GM21360 (cell line): ENCODE results near the gene PNPLA7.
"Not testable (repeated sequence)": the region's sequence is repeated elsewhere in the genome, so short reads cannot be mapped to it uniquely, and the experiment has no call there.

Experiments
- ATAC-seq: cut with Tn5 transposase; IDR thresholded peaks from one replicate; pipeline ENCODE4 v1.9.1; 2021; ENCODE audit warnings: mild to moderate bottlenecking, moderate library complexity; ENCODE audit not compliant: unreplicated experiment

Gene PNPLA7

DNA sequence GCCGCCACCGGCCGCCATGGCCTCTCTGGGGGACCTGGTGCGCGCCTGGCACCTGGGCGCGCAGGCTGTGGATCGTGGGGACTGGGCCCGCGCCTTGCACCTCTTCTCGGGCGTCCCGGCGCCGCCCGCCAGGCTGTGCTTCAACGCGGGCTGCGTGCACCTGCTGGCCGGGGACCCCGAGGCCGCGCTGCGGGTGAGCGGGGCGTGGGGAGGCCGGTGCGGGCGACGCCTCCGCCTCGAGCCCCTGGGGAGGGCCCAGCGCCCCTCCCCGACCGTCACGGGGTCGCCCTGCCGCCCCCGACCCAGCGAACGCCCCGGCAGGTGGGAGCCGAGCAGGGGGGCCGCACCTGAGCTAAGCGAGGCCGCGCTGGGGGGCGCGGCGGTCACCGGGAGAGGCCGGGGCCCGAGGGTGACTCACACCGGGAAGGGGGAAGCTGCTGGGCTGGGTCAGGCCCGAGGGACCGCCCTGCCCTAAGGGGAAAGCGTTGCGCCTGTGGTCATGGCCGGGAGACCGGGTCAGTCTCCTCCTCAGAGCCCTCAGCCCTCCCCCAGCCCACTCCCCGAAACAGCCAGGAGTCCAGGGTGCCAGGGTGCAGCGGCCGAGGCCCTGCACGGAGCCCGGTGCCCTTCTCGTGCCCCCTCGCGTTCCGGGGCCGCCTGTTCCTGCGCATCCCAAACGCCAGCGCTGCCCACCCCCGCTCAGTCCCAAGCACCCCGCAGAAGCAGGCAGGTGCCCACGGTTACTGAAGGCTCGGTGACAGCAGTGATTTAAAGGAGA, 126.5 kb downstream of the PNPLA7 start:
- ATAC-seq: peak; percentile 18

DNA sequence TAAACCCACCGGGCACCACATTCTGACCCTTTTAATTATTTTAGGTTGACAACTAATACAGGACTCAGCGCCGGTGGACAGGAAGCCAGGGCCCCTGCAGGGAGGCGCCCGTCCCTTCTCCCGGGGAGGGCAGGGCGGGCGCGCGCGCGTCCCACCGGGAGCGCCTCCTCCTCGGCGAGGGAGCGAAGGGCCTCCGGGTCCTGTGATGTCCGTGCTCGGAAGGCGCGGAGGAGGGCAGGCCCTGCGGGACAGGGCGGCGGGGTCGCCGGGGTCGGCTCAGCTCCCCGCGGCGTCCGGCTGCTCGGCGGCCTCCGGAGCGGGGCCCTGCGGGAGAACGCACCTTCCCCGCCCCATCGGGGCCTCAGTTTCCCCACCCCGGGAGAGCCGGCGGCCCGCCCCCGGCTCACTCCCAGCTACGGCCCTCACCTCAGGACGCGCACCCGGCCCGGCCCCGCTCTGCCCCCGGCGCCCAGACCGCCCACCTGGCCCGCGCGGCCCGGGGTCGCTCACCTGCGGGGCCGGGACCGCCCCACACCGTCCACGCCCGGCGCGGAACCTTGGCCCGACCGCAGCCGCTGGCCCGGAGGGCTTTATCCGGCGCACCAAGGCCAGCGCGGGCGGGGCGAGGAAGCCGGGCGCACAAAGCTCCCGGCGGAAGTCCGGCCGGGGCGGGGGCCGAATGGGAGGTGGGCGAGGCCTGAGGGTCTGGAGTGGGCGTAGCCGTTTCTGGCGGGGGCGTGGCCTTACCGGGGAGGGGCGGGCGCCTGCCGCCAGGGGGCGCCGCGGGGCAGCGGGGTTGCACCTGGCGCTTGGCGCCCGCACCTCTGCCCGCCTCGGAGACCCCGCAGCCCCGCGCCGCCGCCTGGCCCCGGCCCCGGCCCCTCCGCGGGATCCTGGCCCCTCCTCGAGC, 127.3 kb downstream of the PNPLA7 start, which contains the start of the genes EXD3 and NOXA1:
TSS of gene EXD3 (minus strand) at position 559 of the 910 bp plus-strand sequence. CDS start 27,805 bp downstream, outside the sequence.
TSS of gene NOXA1 (plus strand) at position 790 of the 910 bp plus-strand sequence. CDS start 137 bp downstream, outside the sequence.
- peak; percentile 80 for ATAC-seq

DNA sequence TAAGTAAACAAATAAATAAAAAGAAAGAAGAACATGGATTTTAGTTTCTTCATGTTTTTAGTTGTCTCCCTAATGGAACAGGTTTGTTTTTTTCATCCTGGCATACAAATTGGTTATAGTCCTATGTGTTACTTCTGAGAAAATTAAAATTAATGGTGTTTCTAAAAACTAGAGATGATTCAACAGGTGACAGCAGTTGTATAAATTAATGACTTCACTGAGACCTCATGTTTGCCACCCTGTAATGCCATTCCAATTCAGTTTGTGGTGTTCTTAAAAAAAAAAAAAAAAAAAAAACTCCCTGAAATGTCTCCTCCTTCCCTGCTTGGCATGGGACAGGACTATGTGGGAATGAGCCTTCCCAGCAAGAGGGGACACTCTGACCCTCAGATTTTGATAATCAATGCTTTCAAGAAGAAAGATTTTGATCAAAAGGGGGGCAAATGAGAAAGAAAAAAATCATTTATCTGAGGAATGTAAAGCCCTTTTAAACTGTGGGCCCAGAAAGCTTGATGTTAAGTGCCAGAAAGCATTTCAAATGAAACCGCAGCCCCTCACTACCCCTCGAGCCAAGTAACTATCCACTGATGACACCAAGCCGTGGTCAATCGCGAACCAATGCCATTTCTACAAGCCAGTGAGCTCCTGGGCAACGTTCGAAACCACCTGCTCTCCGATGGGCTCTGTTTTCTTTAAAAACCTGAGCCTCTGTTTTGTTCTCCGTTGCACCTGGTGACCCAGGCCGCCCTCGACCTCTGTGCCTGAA, 128.2 kb downstream of the PNPLA7 start:
- no peak for ATAC-seq

DNA sequence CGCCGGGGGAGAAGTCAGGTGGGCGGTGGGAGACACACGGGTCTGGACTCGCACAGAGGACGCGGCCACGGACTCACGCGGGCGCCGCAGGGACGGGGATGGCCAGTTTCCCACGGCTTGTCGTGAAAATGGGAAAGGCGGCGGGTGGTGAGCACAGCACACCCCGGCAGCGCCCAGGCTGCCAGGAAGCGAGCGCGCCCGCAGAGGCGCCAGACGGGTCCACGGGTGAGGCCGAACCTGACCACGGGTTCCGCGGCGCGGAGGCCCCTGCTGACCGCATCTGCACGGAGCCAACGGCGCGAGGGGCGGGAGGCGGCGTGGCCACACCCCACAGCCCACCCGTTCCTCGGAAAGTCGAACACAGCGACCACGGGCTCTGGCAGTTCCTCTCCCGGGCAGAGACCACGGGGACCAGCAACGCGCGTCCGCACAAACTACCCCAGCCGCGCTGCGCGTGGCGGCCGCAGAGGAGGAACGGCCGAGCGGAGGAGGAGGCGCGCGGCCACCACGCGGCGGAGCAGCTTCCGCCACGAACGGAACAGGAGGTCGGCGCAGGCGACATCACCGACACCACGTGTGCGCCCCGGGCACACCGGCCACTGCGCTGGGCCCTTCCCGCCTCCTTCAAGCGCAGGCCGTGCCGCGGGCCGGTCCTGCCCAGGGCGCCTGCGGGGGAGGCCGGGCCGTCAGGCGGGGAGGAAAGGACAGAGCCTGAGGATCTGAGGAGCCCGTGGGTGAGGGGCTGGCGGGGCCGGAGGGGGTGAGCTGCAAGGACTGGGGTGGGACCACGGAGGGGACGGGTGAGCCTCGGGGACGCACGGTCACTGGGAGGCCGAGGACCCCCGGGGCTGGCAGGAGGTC, 132.8 kb downstream of the PNPLA7 start:
- ATAC-seq: no peak

DNA sequence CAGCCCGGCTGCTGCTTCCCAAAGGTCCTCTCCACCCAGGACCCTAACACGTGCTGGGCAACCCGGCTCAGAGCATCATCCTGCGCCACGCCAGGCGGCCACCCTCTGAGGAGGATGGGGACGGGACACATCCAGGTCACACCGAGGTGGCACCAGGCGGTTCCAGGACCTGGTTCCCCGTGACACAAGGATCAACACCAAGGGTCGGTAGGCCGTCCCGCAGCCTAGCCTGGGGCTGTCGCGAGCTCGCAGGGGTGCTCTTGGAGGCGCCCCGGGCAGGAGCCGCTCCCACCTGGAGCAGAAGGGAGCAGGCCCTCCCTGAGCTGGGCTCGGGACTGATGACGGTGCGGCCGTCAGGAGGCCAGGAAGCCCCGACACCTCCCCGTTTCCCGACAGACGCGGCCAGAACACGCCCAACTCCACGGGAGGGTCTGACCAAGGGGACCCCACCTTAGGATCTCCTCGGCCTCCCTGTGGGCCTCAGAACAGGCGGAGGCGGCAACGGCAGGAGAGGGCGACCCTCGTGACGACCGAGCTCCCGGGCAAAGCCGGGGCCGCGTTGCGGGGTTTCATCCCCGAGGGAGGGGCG, 133.5 kb downstream of the PNPLA7 start:
- ATAC-seq: no peak

DNA sequence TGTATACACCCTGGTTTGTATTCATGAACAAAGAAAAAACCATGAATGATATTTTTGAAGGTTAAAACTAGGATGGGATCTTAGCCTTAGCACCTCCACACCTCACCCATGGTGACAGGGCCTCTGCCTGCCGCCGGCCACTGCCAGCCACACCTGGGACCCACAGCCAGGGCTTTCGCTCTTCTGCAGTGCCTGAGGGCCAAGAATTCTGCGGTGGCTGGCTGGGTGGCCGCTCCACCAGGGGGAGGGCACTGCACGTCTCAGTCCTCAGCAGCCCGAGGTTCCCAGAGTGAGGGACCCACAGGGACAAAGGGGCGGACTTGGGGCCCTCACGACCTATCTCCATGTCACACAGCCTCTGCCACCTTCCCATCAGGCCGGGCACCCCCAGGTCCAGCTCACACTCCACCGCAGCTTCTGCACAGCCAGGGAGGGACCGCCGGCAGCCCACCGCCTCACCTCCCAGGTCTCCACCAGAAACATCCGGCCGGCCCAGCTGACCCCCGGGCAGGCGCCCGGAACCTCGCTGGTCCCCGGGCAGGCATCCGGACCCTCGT, 134.1 kb downstream of the PNPLA7 start:
- ATAC-seq: no peak

DNA sequence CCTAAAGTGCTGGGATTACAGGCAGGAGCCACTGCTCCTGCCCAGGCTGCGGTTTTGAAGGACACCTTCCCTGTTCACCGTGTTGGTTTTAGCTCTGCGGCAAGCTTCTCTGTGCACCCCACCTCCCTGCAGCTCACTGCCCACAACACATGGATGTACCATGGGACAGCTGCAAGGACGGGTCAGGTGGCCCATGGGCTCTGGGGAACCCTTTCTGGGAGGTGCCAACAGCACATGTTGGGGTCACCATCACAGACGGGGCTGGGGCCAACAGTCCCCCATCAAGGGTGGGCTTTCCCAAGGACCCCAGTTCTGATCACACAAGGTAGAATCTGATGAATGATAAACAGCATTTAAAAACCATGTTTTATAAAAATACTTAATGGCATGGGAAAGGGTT, 134.8 kb downstream of the PNPLA7 start:
- ATAC-seq: no peak

DNA sequence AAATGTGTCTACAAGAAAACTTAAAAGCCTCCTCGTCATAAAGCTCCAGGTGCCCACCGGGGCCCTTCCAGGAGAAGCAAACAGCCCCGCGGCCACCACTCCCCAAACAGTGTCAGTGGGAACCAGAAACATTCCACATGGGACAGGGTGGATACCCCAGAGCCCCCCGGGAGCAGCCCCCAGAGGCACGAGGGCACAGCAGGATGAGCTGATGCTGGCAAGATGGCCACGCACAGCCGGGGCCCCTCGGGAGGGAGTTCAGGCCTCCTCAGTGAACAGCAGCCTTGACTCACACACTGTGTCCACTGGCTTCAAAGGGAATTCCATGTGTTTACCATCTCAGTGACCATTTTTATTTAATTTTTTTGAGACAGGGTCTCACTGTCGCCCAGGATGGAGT, 137.8 kb downstream of the PNPLA7 start:
- ATAC-seq: no peak

DNA sequence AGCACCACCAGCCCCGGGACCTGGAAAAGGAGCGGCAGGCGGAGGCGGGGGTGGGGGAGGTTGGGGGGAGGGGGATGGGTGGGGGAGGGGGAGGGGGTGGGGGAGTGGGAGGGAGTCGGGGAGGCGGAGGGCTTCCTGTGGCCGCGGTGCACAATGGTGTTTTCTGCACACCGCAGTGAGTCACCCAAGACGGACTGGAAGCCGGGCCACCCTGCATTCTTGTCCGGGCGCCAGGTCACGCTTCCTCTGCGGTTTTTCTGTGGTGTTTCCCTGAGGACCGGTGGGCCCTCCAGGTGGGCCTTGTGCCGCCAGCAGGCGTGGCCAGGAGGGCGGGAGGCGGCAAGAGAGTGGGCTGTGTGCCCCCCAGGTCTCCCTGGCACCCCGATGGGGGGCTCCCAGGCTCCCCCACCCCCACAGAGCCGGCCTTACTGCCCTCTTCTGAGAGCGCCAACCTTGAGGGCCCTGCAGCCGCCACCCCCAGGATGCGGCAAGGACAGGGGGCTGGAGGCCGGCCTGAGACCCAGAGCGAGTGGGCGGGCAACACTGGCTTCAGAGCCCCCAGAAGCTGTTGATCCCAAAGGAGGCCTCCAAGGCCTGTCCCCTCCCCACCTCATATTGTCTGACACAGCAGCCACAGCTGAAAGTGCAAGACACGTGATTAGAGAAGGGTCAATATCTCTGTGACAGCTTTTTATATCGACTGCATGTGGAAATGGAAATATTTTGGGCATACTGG, 138.4 kb downstream of the PNPLA7 start:
- ATAC-seq: no peak

DNA sequence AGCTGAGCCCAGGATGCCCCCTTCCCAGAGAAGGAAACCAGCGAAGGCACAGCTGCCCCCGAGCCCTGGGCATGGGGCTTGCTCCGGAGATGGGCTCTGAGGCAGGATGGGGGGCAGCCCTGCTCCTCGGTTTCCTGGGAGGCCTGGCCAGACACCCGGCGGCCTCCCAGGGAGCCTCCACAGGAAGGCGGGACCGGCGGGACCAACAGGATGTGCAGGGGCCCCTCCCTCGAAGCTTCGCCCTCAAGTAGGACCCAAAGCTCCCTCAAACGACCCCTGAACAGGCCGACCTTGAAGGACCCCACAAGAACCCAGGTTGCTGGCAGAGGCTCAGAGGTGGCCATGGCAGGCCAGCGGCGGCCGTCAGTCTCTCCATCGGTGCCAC, 138.9 kb downstream of the PNPLA7 start:
- ATAC-seq: no peak

DNA sequence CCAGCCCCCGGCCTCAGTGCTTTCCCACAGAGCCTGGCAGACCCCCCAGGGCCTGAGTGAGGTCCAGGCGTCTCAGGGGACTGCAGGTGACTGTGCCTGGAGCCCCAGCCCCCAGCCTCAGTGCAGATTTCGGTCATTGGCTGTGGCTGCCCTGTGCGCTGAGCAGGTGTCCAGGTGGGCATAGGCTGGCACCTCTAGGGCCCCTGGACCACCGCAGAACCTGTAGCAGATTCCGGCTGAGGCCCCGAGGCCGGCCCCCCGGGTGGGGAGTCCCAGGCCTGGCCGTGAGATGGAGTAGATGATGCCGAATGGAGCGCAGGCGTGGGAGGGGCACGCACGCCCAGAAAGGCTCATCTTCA, 139.3 kb downstream of the PNPLA7 start:
- no peak for ATAC-seq

DNA sequence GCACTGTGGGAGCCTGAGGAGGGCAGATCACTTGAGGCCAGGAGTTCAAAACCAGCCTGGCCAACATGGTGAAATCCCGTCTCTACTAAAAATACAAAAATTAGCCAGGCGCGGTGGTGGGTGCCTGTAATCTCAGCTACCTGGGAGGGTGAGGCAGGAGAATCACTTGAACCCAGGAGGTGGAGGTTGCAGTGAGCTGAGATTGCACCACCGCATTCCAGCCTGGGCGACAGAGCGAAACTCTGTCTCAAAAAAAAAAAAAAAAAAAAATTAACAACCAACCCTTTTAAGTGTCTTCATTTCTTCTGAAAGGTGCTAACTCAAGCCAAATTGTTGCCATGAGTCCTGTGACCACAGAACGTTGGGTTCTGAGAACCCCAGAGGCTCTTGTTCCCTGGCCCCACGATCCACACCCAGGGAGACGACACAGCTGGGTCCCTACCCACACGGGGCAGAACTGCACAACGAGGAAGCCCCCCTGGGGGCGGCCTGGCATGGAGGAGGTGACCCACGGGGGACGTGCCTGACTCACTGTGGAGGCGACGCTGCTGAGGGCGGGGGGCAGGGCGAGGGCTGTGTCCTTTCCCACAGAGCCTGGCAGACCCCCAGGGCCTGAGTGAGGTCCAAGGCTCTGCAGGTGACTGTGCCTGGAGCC, 139.8 kb downstream of the PNPLA7 start:
- not testable (repeated sequence) for ATAC-seq
